GM23338 (cell line): Measurements from ENCODE around the gene DNAJC13.

ENCODE experiments used
- CTCF ChIP-seq, 2 experiments: fragments of 200-600 bp in 1 of 2; sonication (generic) in 1 of 2; conservative IDR thresholded peaks; 2 replicates each; pipeline versions ENCODE4 v1.5.1 to v1.6.1; 2016 to 2017; ENCODE audit warnings: antibody characterized with exemption in 2 of 2, low read depth in 2 of 2, mild to moderate bottlenecking in 2 of 2, moderate library complexity in 1 of 2
- EZH2phosphoT487 ChIP-seq: fragments of 200-600 bp; sonication (generic); IDR thresholded peaks from one replicate; pipeline ENCODE4 v1.8.1; 2018; ENCODE audit warnings: antibody characterized with exemption; ENCODE audit not compliant: unreplicated experiment
- POLR2AphosphoS5 ChIP-seq: IDR thresholded peaks from 2 replicates; pipeline ENCODE4 v1.6.1; 2016; ENCODE audit warnings: antibody characterized with exemption, low read depth

- TF ChIP-seq POLR2AphosphoS5 (no peak), CTCF (conservative IDR thresholded peaks at IDR 0.05; ENCODE audit: low read depth in 2 of 2) (no peak), EZH2phosphoT487 (no peak)
Measured at GRCh38 chr3:132504375-132504933, 87.2 kb downstream of the DNAJC13 start.
